Cardiac muscle cell (in vitro differentiated cells and primary cell): ENCODE data around the gene CYCS. TPM values are rescaled to one million over a fixed set of nuclear protein-coding genes. Genes with fewer than 3 reads are reported as not detected.
A peak's percentile ranks its signal among the peaks of the same experiment; 100 is the strongest.
"Not testable (repeated sequence)": the region's sequence is repeated elsewhere in the genome, so short reads cannot be mapped to it uniquely, and the experiment has no call there.

Experiments
- DNase-seq, 2 donors: peaks; one replicate each; pipeline versions ENCODE4 v3.0.0 to v3.0.0-alpha.2; 2010 to 2017; ENCODE audit warnings: low read depth in 1 of 2, low spot score in 1 of 2
- H3K27ac ChIP-seq: fragments of 200-600 bp; sonication (generic); 2 replicates; pipeline ENCODE4 v1.5.1; 2016
- H3K27me3 ChIP-seq: fragments of 200-600 bp; sonication (generic); 2 replicates; pipeline ENCODE4 v1.6.0; 2016; ENCODE audit warnings: control low read depth
- H3K36me3 ChIP-seq: fragments of 200-600 bp; sonication (generic); 2 replicates; pipeline ENCODE4 v1.5.1; 2016; ENCODE audit warnings: control low read depth
- H3K4me1 ChIP-seq: fragments of 200-600 bp; sonication (generic); 2 replicates; pipeline ENCODE4 v1.8.1; 2017; ENCODE audit warnings: low read depth, mild to moderate bottlenecking, mixed run types
- H3K4me3 ChIP-seq: fragments of 200-600 bp; sonication (generic); 2 replicates; pipeline ENCODE4 v1.5.1; 2016; ENCODE audit warnings: mild to moderate bottlenecking
- H3K9me3 ChIP-seq: fragments of 200-600 bp; sonication (generic); 2 replicates; pipeline ENCODE4 v1.5.1; 2017; ENCODE audit warnings: low read depth, mild to moderate bottlenecking, control low read depth
- polyA plus RNA-seq: library from polyadenylated mRNA; unstranded; fragments of >200 nt; fragmentation: Nextera tagmentation; extraction: Ambion mirVana; gene quantifications from 2 replicates; pipeline ENCODE4 v1.2.1, GENCODE V29; 2016
- total RNA-seq: library from RNA; depleted of rRNA; stranded (reverse); fragments of >200 nt; gene quantifications from 2 replicates; pipeline ENCODE4 v1.2.3, GENCODE V29; 2016
- TF ChIP-seq, protein P1 (sequence below): IDR thresholded peaks from 2 replicates; pipeline ENCODE4 v1.5.1; 2012; ENCODE audit warnings: low read depth, mild to moderate bottlenecking, low read length

CYCS gene
- total and polyA plus RNA-seq, 2 experiments from 2014 or later = 38.7 to 489 TPM

DNA sequence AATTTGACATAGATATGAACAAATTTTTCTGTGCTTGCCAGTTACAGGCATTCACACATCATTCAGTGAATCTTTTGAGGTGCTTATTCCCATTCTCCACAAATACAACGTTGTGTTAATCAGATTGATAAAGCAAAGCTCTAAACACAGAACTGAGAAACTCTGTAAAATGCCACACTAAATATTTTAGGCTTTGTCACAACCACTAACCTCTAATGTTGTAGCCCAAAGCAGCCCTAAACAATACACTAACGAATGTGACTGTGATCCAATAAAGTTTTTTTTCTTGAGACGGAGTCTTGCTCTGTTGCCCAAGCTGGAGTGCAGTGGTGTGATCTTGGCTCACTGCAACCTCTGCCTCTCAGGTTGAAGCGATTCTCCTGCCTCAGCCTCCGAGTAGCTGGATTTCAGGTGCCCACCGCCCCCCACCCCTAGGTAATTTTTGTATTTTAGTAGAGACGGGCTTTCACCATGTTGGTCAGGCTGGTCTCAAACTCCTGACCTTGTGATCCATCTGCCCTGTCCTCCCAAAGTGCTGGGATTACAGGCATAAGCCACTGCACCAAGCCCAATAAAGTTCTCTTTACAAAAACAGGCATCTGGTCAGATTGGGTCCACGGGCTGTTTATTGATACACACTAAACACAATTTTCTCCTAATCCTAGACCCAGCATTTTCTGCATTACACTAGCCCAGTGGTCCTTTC is 6.9 kb downstream of the CYCS start:
- TF ChIP-seq, protein P1, sequence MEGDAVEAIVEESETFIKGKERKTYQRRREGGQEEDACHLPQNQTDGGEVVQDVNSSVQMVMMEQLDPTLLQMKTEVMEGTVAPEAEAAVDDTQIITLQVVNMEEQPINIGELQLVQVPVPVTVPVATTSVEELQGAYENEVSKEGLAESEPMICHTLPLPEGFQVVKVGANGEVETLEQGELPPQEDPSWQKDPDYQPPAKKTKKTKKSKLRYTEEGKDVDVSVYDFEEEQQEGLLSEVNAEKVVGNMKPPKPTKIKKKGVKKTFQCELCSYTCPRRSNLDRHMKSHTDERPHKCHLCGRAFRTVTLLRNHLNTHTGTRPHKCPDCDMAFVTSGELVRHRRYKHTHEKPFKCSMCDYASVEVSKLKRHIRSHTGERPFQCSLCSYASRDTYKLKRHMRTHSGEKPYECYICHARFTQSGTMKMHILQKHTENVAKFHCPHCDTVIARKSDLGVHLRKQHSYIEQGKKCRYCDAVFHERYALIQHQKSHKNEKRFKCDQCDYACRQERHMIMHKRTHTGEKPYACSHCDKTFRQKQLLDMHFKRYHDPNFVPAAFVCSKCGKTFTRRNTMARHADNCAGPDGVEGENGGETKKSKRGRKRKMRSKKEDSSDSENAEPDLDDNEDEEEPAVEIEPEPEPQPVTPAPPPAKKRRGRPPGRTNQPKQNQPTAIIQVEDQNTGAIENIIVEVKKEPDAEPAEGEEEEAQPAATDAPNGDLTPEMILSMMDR = no peak
- no peak overlapping the region for H3K4me3 ChIP-seq
- H3K4me1 ChIP-seq = no peaks in the 10 kb centered on the region
- H3K9me3 ChIP-seq = no peaks in the 10 kb centered on the region
- peaks cover 36% of the 10 kb centered on the region for H3K36me3 ChIP-seq
- H3K27ac ChIP-seq = peak overlapping the region; percentile 54
- DNase-seq = no peak
- no peaks in the 10 kb centered on the region for H3K27me3 ChIP-seq

- TF ChIP-seq, protein P1 = no peak
- H3K36me3 ChIP-seq = peaks cover 29% of the 10 kb centered on the region
Measured at GRCh38 chr7:25117226-25118047, 7.6 kb downstream of the CYCS start.

GRCh38 chr7:25116621-25117020 is 8.4 kb downstream of the CYCS start:
- Histone ChIP-seq H3K27me3 (no peaks in the 10 kb centered on the region), H3K27ac (no peak overlapping the region), H3K4me3 (no peak overlapping the region), H3K36me3 (peaks cover 21% of the 10 kb centered on the region), H3K4me1 (no peaks in the 10 kb centered on the region), H3K9me3 (no peaks in the 10 kb centered on the region)
- DNase-seq = no peak
- TF ChIP-seq, protein P1 = no peak

More at GRCh38 chr7:25117226-25118047, 7.6 kb downstream of the CYCS start:
- Histone ChIP-seq H3K4me1 (no peaks in the 10 kb centered on the region), H3K27ac (peak overlapping the region; percentile 54), H3K9me3 (no peaks in the 10 kb centered on the region), H3K27me3 (no peaks in the 10 kb centered on the region), H3K4me3 (no peak overlapping the region)
- DNase-seq = no peak

GRCh38 chr7:25110514-25110913 is 14.5 kb downstream of the CYCS start:
- H3K36me3 ChIP-seq, DNase-seq, H3K9me3 ChIP-seq, H3K4me3 ChIP-seq, H3K27me3 ChIP-seq, H3K27ac ChIP-seq, H3K4me1 ChIP-seq: not testable (repeated sequence)

DNA sequence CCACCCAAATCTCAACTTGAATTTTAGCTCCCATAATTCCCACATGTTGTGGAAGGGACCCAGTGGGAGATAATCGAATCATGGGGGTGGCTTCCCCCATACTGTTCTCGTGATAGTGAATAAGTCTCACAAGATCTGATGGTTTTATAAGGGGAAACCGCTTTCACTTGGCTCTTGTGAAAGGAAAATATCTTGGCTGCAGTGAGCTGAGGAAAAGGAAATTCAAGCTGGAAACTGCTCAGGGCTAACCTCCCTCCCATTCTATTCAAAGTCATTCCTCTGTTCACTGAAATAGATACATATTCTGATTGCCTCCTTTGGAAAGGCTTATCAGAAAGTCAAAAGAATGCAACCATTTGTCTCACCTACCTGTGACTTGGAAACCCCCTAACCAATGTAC is 15.8 kb downstream of the CYCS start:
- Histone ChIP-seq H3K4me3 (no peak overlapping the region), H3K4me1 (no peaks in the 10 kb centered on the region), H3K9me3 (no peaks in the 10 kb centered on the region), H3K27me3 (no peaks in the 10 kb centered on the region), H3K27ac (no peak overlapping the region), H3K36me3 (no peaks in the 10 kb centered on the region)
- TF ChIP-seq, protein P1 = no peak
- peak in 1 of 2 donors; percentile 32 for DNase-seq

GRCh38 chr7:25105911-25106310 is 19.1 kb downstream of the CYCS start:
- Histone ChIP-seq H3K4me3 (no peak overlapping the region), H3K36me3 (no peaks in the 10 kb centered on the region)

More at GRCh38 chr7:25105911-25106310, 19.1 kb downstream of the CYCS start:
- Histone ChIP-seq H3K9me3 (no peaks in the 10 kb centered on the region), H3K27ac (no peak overlapping the region), H3K4me1 (no peaks in the 10 kb centered on the region), H3K27me3 (no peaks in the 10 kb centered on the region)
- DNase-seq = no peak
- TF ChIP-seq, protein P1 = no peak
